ENCODE results near the gene SSU72.
A peak's percentile ranks its signal among the peaks of the same experiment; 100 is the strongest.
"Not testable (repeated sequence)": the region's sequence is repeated elsewhere in the genome, so short reads cannot be mapped to it uniquely, and the experiment has no call there.

Gene SSU72

GRCh38 chr1:1540090-1540817 lies 34.4 kb downstream of the SSU72 start, which contains the start of gene TMEM240:
TSS of gene TMEM240 (minus strand) at chr1:1540624. CDS start at chr1:1540346, 278 bp downstream.
- DNase-seq, result peak; percentile 39 to 44

- no peak for DNase-seq
Observed at GRCh38 chr1:1539310-1540089, 35.2 kb downstream of the SSU72 start.

DNA sequence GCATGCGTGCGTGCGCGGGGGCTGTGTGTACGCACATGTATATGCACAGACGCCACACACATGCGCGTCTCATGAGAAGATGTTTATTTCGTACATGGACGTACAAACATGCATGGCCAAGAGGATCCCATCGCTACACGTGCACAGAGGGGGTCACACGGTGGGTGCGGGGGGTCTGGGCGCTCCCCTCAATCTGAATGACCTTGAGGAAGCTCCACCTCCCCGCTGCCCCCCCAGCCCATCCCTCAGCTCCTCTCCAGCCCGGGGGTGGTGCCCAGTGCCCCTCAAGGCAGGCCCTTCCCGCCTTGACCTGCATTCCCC lies 35.7 kb downstream of the SSU72 start:
- no peak for DNase-seq

- DNase-seq, result no peak
Observed at GRCh38 chr1:1538334-1538733, 36.3 kb downstream of the SSU72 start.

DNA sequence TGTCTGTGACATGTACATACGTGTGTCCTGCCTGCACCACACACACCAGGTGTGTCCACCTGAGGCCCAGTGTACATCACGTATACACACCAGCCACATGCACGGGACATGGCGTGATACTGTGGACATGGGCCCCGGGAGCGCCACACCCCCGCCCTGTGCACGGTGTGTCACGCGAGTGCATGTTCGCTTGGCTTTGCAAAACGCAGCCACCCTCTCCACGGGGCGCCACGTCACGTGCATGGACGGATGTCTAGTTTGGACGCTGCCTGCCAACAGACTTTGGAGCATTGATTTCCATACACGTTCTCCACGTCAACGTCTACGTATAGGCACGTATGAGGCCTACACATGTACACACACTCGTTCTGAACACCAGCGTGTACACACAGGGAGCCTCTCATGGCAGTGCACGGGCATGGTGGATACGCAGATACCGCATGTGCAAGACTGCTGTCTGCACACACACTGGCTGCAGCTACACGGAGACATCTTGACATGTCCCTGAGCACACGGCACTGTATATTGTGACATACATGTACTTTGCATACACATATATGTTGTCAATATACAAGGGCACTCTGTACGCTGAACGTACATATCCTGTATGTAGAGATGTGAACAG lies 36.9 kb downstream of the SSU72 start:
- DNase-seq, result no peak

GRCh38 chr1:1536938-1537546 lies 37.6 kb downstream of the SSU72 start:
- DNase-seq, result no peak

GRCh38 chr1:1536019-1536937 lies 38.4 kb downstream of the SSU72 start:
- DNase-seq, result no peak

DNA sequence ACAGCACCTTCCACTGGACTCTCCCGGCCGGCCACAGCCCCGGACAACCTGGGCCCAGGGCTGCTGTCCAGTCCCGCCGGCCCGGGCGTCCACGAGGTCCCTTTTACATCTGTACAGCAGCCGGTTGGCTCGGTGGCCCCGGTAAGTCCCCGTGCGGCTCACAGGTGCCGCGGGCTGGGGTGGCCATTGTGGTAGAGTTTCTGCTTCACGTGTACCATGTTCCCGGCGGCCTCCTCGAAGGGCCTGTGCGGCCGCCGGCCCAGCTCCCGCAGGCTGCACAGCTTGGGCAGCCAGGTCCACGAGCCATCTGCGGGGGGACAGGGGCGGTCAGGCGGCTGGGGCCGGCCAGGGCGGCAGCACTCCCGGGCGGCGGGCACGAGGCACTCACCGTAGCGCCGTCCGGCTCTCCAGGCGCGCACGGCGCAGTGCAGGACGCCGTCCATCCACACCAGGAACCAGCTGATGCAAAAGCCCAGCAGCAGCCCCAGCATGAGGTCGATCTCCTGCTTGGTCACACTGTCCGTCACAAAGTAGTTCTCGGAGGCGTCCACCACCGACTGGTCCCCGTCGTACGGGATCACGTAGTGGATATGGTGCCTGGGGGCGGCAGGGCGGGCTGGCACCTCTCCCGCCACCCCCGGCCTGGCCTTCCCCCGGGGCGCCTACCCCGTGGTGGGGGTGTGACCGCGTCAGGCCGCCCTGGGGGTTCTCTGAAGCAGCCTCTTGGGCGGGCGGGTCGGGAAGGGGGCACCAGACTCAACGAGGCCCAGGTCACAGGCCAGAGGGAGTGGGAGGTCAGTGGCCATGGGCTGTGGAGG lies 39.3 kb downstream of the SSU72 start:
- DNase-seq, result no peak

DNA sequence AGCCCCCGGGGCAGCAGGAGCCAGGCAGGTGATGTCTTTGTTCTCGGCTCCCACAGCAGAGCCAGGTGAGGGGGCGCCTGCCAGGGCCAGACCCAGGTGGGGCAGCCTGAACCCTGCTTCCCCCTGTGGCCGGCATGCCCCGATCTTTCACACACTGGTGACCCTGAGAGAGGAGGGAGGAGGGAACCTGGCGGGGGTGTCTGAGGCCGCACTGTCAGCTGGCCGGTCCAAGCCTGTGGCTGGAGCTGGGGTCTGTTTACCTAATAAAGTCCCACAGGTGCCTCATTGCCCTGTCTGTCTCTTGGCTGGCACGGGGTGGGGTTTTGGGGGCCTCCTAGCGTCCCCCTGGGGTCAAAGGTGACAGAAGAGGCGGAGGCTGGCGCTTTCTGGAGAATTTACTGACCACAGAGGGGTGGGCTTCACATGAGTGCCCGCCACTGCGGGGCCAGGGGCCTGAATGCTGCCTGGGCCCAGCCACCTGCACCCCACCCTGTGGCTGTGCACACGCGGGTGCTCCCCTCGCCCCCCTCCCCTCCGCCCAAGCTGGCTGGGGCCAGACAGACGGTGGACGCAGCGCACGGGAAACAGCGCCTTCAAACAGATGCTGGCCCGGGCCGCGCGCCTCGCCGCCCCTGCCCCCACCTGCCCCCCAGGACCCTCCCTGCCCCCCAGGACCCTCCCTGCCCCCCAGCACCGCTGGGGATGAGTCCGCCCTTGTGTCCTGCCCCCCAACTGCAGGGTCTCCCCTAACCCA lies 40.1 kb downstream of the SSU72 start:
- no peak for DNase-seq

DNA sequence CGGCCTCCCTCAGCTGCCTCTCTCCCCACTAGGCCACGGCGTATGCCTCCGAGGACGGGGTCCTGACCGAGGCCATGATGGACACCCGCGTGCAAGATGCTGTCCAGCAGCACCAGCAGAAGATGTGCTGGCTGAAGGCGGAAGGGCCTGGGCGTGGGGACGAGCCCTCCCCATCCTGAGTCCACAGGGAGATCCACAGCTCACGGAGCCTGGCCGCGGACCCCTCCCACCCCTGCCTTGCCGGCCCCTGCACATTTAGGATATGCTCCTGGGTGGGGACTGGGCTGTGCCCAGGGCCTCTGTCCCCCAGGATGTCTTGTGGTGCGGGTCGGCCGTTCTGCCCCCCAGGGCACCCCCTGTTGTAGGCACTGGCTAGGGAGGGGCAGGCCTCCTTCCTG lies 40.8 kb downstream of the SSU72 start:
- DNase-seq, result not testable (repeated sequence)

DNA sequence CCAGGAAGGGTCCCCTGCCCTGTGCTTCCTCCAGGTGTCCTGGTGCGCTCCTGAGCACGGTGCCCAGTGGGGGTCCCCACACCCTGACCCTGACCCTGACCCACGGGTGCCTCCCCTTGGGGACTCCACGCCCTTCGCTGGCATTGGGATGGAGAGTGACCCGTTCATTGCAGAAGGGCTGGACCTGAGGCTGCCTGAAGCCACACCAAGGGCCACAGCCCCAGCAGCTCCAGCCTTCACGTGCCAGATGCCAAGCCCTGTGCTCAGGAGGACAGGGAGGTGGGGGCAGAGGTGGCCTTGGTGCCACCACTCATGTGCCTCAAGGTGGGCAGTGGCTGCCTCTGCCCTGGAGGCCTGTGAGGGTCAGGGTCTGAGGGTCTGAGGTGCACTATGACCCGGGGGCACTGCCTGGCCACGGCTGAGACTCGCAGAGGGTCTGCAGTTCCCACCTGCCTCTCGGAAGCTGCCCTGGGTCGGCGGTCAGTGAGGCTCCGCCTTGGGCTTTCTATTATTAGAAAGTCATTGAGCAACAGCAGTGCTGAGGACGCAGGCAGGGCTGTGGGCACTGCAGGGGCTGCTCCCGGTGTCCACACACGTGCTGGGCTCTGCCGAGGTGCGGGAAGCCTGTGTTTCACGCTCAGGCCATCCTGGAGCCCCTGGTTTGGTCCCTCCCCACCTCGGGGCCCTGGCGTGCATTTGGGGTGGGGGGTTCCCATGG lies 41.3 kb downstream of the SSU72 start:
- not testable (repeated sequence) for DNase-seq

GRCh38 chr1:1531947-1532346 lies 42.7 kb downstream of the SSU72 start:
- DNase-seq, result no peak

DNA sequence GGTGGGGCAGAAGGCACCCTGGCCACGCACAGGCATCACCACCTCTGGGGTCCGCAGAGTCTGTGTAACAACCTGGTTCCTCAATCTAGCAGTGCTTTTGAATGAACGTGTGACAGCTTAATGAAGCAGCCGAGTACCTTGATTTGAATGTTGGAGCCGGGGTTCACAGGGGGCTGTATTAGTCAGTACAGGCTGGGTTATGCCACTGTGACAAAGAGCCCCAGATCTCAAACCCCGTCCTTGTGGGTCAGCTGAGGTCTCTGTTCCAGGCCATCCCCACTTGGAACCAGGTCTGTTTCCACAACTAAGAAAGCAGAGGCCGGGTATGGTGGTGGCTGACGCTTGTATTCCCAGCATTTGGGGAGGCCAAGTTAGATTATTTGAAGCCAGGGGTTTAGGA lies 44.7 kb downstream of the SSU72 start:
- DNase-seq, result no peak

GRCh38 chr1:1529321-1529720 lies 45.3 kb downstream of the SSU72 start:
- no peak for DNase-seq

DNA sequence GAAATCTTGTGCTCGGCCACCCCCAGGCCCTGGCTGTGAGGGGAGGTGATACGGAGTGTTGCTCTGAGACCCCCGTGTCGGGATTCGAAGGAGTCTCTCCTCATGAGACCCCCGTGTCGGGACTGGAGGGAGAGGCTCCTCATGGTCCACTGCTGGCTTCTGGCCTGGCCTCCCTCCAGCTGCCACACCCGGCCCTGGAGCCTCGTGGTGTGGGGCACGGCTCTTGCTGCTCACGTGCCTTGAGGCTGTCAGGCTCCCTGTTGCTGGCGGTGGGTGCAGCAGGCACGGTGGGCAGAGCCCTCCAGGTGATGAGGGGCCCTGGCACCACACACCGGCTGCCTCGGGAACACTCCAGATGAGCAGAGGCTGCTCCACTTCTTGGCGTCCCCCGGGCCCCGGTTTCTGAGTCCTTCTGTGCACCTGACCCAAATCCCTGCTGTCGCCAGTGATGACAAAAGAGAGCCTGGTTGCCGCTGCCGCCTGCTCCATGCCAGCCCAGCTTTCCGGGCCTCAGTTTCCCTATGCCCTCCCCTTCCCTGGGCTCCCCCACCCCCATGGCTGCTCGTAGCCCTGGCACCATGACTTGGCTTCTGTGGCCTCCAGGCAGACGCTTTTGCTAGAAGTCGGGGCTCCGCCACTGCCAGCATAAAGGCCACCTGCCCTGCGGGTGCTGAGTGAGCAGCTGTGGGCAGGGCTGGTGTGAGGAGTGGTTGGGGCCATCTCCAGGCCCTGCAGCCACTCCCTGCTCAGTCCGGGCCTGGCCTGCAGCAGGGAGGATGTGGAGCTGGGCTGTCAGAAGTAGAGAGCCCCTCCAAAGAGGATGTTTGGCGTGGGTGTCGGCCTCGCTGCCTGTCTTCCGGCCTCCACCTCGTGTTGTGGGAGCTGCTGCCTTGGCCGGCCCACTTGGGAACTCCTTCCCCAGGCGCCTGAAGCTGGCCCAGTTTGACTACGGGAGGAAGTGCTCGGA lies 46.1 kb downstream of the SSU72 start:
- no peak for DNase-seq

GRCh38 chr1:1527092-1527816 lies 47.4 kb downstream of the SSU72 start:
- no peak for DNase-seq

- not testable (repeated sequence) for DNase-seq
Observed at GRCh38 chr1:1526476-1526875, 48.2 kb downstream of the SSU72 start.

DNA sequence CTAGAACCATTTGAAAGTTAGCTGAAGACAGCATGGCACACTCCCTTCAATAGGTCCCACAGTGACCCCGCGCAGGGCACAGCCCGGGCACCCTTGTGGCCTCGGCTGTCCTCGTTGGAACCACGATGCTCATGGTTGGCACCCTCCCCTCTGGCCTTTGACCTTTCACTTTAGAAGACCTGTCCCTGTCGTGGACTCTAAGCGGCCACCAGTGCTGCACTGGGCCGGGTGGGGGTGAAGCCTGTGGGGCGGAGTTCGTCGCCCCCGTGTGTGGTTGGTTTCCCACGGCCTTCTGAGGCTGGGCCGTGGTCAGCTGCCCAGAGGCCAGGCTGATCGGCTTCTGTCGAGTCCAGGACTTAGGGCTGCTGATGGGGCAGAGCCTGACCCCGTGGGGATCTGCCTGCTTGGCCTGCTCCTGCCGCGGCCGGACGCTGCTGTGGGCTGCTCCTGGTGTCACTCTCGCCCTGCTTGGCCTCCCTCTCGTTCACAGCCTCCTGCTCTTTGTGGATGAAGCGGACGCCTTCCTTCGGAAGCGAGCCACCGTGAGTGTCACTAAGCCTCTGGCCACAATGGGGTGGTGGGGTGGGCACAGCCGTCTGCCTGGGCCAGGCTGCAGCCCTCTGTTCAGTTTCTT lies 49.8 kb downstream of the SSU72 start:
- not testable (repeated sequence) for DNase-seq

Data from activated CD4-positive, alpha-beta T cell treated with anti-CD3 and anti-CD28 coated beads, Interleukin-2, amount 50 U/mL, for 4 hours (primary cell).